OCI-M2 (cell line): ENCODE results near the gene TNFRSF14.
"Not testable (repeated sequence)": the region's sequence is repeated elsewhere in the genome, so short reads cannot be mapped to it uniquely, and the experiment has no call there.

ENCODE experiments used
- DNase-seq: peaks from one replicate; lab custom pipeline; 2025; ENCODE audit not compliant: unreplicated experiment; lab: John Stamatoyannopoulos, UW

The TNFRSF14 gene

GRCh38 chr1:2538376-2538775, 17.8 kb upstream of the TNFRSF14 start:
- DNase-seq = no peak

GRCh38 chr1:2538872-2539271, 17.3 kb upstream of the TNFRSF14 start:
- DNase-seq = no peak

DNA sequence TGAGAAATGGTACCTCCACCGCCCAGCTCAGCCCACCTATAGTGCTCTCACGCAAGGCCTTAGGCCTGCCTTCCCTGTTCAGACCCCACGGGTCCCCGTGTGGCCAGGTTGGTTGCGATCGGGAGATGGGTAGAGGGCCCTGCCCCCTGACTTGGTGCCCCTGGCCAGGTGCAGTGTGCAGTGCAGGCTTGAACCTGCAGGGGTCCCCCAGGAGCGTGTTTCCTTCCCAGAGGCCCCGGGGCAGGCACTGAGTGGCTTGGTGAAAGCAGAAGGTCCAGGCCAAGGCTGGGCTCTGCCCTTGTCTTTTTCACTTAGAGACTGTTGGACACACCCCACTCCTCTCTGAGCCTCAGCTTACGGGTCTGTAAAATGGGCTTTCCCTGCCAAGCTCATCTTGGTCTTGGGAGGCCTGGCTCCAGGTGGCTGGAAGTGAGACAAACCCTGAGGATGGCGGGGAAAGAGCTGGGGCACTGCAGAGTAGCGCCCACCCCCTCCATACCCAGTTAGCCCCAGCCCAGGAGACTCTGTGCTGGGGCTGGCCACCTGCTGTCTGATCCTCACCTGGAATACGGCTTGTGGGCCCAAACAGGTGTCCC, 16.8 kb upstream of the TNFRSF14 start:
- DNase-seq = no peak

- no peak for DNase-seq
Observed at GRCh38 chr1:2540816-2541492, 15.2 kb upstream of the TNFRSF14 start.

- no peak for DNase-seq
Observed at GRCh38 chr1:2541619-2542245, 14.4 kb upstream of the TNFRSF14 start.

GRCh38 chr1:2542246-2542915, 13.8 kb upstream of the TNFRSF14 start:
- DNase-seq = no peak

DNA sequence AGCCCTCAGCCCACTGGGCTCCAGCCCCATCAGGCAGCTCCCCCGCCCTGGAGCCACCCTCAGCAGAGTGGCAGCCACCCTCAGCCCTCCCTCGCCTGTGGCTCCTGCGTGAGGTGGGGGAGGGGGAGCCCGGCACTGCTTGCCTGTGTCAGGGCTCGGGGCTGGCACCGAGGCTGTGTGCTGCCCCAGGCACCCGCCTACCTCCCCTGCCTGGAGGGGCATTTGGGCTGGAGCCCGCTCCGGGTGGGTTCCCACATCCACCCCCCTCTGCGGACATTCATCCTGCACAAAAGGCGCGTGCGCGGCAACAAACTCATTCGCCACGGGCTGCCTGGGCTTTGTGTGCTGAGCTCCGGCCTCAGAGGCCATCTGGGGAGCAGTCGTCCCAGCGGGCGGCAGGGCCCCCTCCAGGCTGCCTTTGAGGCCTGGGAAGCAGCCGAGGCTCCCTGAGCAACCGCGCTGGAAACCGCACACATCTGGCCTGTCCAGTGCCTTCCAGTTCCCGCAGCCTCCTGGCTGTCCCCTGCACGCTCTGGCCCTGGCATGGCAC, 12.6 kb upstream of the TNFRSF14 start:
- no peak for DNase-seq

- DNase-seq = no peak
Observed at GRCh38 chr1:2544093-2544874, 11.9 kb upstream of the TNFRSF14 start.

GRCh38 chr1:2544875-2545640, 11.1 kb upstream of the TNFRSF14 start:
- DNase-seq = no peak

DNA sequence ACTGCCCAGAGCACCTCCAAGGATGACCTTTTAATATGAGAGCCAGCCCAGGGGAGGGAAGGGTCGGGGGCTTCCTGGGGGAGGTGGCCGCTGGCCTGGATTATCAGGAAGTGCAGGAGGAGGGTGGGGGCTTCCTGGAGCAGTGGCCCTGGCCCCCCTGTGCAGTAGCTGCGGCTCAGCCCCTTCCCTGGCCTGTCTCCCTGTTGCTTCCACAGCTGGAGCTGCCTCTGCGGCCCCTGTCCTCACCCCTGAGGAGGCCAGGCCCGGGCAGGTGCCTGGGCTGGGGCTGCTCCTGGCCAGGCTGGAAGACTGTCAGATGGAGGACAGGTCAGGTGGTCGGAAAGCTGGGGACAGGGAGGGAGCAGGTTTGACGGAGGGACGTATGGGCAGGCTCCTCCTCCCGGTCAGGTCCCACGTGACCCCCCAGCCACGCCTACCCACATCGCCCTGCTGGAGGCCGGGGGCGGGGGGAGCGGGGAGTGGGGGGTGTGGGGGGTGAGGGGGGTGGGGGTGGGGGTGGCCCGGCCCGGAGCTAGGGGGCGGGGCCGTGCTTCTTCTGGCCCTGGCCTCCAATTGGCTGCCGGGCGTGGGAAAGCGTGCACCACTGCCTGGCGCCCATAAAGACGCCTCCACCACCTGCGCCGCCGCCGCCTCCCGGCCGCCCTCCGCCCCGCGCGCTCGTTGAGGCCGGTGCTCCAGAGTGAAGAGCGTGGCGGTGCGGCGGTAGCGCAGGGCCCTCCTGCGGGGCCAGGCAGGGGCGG, 10.2 kb upstream of the TNFRSF14 start:
- no peak for DNase-seq

DNA sequence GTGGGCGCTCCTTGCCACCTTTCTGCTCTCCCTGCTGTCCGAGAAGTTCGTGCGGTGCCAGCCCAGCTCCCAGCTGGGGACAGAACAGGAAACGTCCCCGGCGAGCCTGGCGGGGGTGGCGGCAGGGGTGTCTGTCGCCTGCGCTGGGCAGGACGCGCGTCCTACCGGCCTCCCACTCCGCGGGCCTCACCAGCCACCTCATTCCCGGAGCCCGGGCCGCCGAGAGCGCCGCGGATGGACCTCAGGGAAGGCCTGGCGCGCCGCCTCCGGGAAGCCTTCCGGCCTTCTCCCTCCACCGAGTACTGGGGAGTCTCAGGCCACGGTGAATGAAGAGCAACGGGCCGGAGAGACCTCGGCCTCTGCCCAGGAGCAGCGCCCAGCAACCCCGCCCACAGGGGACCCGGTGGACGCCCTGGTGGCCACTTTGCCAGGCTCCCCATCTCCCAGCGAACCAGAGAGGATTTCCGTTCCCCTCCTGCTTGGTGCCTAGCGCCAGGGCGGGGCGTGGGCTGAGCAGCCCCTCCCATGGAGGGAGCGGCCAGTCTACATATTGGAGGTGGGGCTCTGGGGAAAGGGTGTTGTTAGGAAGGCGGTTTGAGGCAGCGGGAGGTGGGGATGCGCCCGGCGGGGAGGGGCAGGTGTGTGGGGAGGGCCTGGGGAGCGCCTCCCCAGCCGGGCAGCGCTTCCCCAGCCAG, 9.5 kb upstream of the TNFRSF14 start:
- no peak for DNase-seq

GRCh38 chr1:2547210-2548067, 8.7 kb upstream of the TNFRSF14 start:
- no peak for DNase-seq

DNA sequence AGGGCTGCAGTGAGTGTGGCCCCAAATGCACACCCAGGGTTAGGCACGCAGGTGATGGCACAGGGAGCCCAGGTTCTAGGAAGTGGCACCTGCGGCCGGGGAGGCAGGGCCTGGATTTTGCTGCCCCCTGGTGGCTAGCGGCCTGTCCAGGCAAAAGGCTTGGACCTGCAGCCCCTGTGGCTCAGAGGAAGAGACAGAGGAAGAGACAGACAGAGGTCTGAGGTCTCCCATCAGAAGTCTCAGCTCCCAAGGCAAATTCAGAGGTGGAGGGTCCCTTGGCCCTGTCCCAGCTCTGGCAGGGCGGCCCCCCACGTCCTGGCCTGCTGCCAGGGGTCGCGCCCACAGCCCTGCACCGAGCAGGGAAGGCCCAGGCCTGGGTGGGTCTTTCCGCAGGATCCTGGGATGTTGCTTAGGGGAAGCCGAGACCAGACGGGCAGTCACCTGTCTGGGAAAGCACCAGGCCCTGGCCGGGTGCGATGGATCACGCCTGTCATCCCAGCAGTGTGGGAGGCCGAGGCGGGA, 8.0 kb upstream of the TNFRSF14 start:
- no peak for DNase-seq

GRCh38 chr1:2549367-2550029, 6.7 kb upstream of the TNFRSF14 start:
- not testable (repeated sequence) for DNase-seq

DNA sequence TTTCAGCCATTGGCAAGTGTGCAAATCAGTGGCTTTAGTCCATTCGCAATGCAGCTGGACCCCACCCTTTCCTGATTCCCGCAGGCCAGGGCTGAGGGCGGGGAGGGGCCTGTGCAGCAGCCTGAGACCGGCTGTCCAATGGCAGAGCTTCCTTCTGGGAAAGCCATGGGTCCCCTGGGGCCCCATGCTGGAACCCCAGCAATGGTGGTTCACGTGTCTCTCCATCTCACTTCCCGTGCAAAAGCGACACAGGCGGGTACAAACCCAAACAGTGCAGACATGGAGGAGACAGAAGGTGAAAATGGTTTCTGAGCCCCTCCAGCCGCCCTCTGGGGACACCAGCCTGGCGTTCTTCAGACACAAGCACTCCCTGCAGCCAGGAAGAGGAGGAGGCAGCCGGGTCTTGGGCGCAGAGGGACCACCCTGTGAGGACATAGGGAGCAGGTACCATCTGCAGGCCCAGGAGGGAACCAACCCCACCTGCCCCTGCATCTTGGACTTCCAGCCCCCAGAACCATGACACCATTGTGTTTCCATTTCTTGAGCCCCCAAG, 5.8 kb upstream of the TNFRSF14 start:
- not testable (repeated sequence) for DNase-seq

DNA sequence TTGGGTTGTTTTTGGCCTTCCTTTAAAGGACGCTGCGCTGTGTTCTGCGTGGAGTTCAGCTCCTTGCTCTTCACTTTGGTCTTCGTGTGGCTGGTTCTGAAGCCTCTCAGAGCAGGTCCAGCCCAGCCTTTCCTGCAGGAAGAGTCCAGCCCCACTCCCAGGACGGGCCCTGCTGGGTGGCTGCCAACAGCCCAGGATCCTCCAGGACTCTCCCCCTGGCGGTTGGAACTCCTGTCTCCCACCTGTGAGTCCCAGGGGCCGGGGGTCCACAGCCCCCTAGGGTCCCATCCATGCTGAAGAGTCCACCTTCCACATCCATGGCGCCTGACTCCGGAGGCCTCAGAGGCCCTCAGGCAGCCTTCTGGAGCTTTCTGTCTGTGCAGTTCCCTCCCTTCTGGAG, 4.6 kb upstream of the TNFRSF14 start:
- DNase-seq = not testable (repeated sequence)

GRCh38 chr1:2552189-2552588, 4.0 kb upstream of the TNFRSF14 start:
- no peak for DNase-seq
